Prostate gland (tissue), 2 donors: ENCODE measurements around the gene L1CAM. TPM values are rescaled to one million over a fixed set of nuclear protein-coding genes. Genes with fewer than 3 reads are reported as not detected.

Experiments
- DNase-seq: peaks from one replicate; pipeline ENCODE4 v3.0.0-alpha.2; 2019; ENCODE audit warnings: low spot score
- H3K27ac ChIP-seq, 2 donors: fragments of 200-600 bp; sonication (generic); 2 replicates each; pipeline ENCODE4 v1.5.1; 2017 to 2019
- H3K27me3 ChIP-seq: fragments of 200-600 bp; sonication (generic); replicated peaks from 2 replicates; pipeline ENCODE4 v1.5.1; 2019; ENCODE audit not compliant: insufficient read depth
- H3K36me3 ChIP-seq, 2 donors: fragments of 200-600 bp; sonication (generic); 1 replicate in 1 of 2; 2 replicates in 1 of 2; pipeline versions ENCODE4 v1.5.1 to v1.8.1; 2017 to 2019
- H3K4me1 ChIP-seq: fragments of 200-600 bp; sonication (generic); replicated peaks from 2 replicates; pipeline ENCODE4 v1.5.1; 2019
- H3K4me3 ChIP-seq, 2 donors: fragments of 200-600 bp; sonication (generic); 2 replicates each; pipeline ENCODE4 v1.5.1; 2017 to 2019
- H3K9me3 ChIP-seq: fragments of 200-600 bp; sonication (generic); 2 replicates; pipeline ENCODE4 v1.5.1; 2017
- CTCF ChIP-seq, 4 experiments: fragments of 200-600 bp in 2 of 4; fragments of 450-650 bp in 2 of 4; sonication (generic) in 2 of 4; IDR thresholded peaks; 1 replicate in 3 of 4; 2 replicates in 1 of 4; pipeline ENCODE4 v1.5.1; 2016 to 2019; ENCODE audit warnings: antibody characterized with exemption in 4 of 4, mild to moderate bottlenecking in 2 of 4, moderate library complexity in 2 of 4
- POLR2A ChIP-seq: fragments of 450-650 bp; IDR thresholded peaks from one replicate; pipeline ENCODE4 v1.6.1; 2016; ENCODE audit warnings: antibody characterized with exemption, mild to moderate bottlenecking
- POLR2AphosphoS5 ChIP-seq: sonication (generic); formaldehyde crosslinking; IDR thresholded peaks from one replicate; pipeline ENCODE4 v1.6.1; 2017; ENCODE audit warnings: antibody characterized with exemption
- WGBS: methylation state at CpG from one replicate; pipeline ENCODE4 v1.1.5; 2018; 5-methylcytosine and 5-hydroxymethylcytosine counted together
- intact Hi-C: fragments of 100-400 bp; cut with DNase I; formaldehyde crosslinking; loops from one replicate; pipeline ENCODE4 v1.14.2; 2022
- total RNA-seq, 2 donors: library from RNA; depleted of rRNA; stranded (reverse); fragments of >200 nt; gene quantifications; one replicate each; pipeline ENCODE4 v1.1.0, GENCODE V29; 2016

The L1CAM gene
- total RNA-seq, 2 donors from 2014 or later, result 0.73 to 18.0 TPM

- H3K27ac ChIP-seq, result no peak within 1 kb of the TSS
- DNase-seq, result no peak
- no peaks in the 10 kb centered on the region for H3K9me3 ChIP-seq
- TF ChIP-seq POLR2AphosphoS5 (no peak), POLR2A (no peak), CTCF (IDR thresholded peaks at IDR 0.05) (no peak)
- no peaks in the 10 kb centered on the region for H3K27me3 ChIP-seq
- intact Hi-C loops, result no loop called here
- H3K36me3 ChIP-seq, result no peaks in the 10 kb centered on the region
- WGBS, result 30% methylated on average over 16 of the region's 26 CpGs
- no peaks in the 10 kb centered on the region for H3K4me1 ChIP-seq
- H3K4me3 ChIP-seq, result no peak within 1 kb of the TSS
These were observed 18.3 kb upstream of the L1CAM start, which contains the start of gene AVPR2 for GRCh38 chrX:153903991-153904957. TSS of gene AVPR2 (plus strand) at chrX:153904673. CDS start at chrX:153905146, 473 bp downstream.

GRCh38 chrX:153903238-153903980 is 17.4 kb upstream of the L1CAM start:
- WGBS, result 69% methylated on average over 13 of the region's 18 CpGs
- Histone ChIP-seq H3K4me1 (no peaks in the 10 kb centered on the region), H3K9me3 (no peaks in the 10 kb centered on the region), H3K4me3 (no peak overlapping the region), H3K27me3 (no peaks in the 10 kb centered on the region), H3K27ac (no peak overlapping the region), H3K36me3 (no peaks in the 10 kb centered on the region)
- TF ChIP-seq POLR2A, result no peak
- intact Hi-C loops, result no loop called here
- no peak for DNase-seq

- no peak for DNase-seq
- Histone ChIP-seq H3K9me3 (no peaks in the 10 kb centered on the region), H3K27me3 (no peaks in the 10 kb centered on the region), H3K4me3 (no peak overlapping the region), H3K4me1 (no peaks in the 10 kb centered on the region), H3K36me3 (no peaks in the 10 kb centered on the region), H3K27ac (no peak overlapping the region)
- intact Hi-C loops, result no loop called here
- no peak for TF ChIP-seq POLR2A
- TF ChIP-seq POLR2AphosphoS5, result no peak
- no peak for TF ChIP-seq CTCF (IDR thresholded peaks at IDR 0.05)
- WGBS, result 60% methylated on average over 7 of the region's 10 CpGs
These were observed 16.4 kb upstream of the L1CAM start for GRCh38 chrX:153902385-153902784.

- intact Hi-C loops, result no loop called here
- H3K4me3 ChIP-seq, result no peak overlapping the region
- H3K9me3 ChIP-seq, result no peaks in the 10 kb centered on the region
- H3K36me3 ChIP-seq, result no peaks in the 10 kb centered on the region
- H3K27ac ChIP-seq, result no peak overlapping the region
- H3K27me3 ChIP-seq, result no peaks in the 10 kb centered on the region
- 70% methylated on average over 8 of the region's 8 CpGs for WGBS
- TF ChIP-seq CTCF (IDR thresholded peaks at IDR 0.05), result no peak
- no peak for TF ChIP-seq POLR2AphosphoS5
- TF ChIP-seq POLR2A, result no peak
- H3K4me1 ChIP-seq, result no peaks in the 10 kb centered on the region
- no peak for DNase-seq
These were observed 15.8 kb upstream of the L1CAM start for GRCh38 chrX:153901753-153902140.
